HG03558 (cell line): Measurements from ENCODE around the gene KRTAP10-7.
"Not testable (repeated sequence)": the region's sequence is repeated elsewhere in the genome, so short reads cannot be mapped to it uniquely, and the experiment has no call there.

ENCODE experiments used
- ATAC-seq: cut with Tn5 transposase; IDR thresholded peaks from one replicate; pipeline ENCODE4 v1.9.1; 2021; ENCODE audit warnings: moderate number of reproducible peaks; ENCODE audit not compliant: unreplicated experiment; ENCODE audit errors: extremely low read depth

Gene KRTAP10-7

DNA sequence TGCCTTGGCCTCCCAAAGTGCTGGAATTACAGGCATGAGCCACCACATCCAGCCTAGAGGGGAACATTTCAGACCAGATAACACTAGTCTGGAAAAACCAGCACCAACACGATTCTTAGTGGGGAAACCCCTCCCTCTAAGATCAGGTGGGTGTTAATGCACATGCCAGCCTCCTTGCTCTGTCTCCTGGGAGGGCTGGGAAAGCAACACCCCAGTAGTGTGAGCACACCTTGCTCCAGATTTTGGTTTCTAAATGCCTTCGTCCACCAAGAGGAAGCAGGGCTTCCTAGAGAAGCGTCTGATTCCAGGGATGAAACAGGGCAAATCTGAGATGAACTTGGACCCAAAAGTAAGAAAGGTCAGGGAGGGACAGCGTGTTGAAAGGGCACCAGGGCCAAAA, 29.1 kb upstream of the KRTAP10-7 start:
- no peak for ATAC-seq

DNA sequence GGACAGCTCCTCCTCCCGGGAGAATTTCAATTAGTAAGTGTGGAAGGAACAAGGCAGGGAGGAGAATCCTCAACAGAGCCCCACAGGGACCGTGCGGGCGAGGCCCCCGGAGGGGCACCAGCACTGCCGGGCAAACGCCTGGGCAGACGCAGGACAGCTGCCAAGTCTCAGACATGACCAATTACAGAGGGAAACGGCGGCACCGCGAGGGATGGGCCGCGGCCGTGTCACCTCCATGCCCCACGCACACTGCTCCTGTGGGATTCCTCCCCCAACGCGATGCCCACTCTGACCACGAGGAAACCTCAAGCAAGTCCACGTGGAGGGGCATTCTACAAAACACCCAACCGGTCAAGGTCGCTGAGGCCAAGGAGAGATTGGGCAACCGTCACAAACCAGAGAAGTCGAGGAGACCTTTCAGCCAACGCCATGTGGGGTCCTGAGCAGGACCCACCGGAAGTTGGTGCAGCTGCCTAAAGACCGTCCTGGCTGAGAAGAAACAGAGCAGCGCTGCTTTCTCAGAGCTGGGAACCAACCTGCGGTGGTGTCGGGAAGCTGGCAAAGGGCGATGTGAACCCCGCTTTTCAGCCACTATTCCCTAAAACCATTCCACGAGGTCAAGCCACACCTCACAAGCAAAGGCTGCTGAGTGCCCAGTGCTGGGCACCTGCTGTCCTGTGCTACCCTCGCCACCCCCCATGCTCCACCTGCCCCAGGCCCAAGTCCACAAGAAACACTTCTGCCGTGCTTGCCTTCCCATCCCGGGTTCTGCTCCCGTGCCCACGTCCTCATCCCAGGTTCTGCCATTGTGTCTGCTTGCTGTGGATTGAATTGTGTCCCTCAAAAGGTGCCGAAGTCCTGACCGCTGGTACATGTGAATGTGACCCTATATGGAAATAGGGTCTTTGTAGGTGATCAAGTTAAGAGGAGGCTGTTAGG, 28.3 kb upstream of the KRTAP10-7 start:
- ATAC-seq: no peak

DNA sequence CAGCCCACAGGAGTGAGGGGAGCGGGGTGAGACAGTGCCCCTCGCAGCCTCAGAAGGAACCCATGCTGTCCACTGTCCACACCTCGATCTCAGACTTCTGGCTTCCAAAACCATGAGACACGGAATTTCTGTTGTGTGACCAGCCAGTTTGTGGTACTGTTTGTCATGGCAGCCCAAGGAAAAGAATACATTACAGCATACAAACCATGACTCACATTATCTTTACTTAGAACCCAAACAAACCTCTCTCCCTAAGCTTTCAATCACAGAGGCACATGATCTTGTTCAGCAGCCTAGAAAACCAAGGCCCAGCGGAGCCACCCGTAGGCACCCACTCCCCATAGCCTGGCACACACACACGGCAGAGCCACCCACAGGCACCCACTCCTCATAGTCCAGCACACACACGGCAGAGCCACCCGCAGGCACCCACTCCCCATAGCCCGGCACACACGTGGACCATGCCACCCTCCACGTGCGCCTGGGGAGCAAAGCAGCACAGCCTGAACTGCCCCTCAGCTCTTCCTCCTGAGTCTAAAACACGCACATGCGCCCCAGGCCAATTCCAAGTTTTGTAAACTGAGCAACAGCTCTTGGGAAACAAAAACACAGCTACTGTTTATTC, 27.3 kb upstream of the KRTAP10-7 start:
- ATAC-seq: no peak

DNA sequence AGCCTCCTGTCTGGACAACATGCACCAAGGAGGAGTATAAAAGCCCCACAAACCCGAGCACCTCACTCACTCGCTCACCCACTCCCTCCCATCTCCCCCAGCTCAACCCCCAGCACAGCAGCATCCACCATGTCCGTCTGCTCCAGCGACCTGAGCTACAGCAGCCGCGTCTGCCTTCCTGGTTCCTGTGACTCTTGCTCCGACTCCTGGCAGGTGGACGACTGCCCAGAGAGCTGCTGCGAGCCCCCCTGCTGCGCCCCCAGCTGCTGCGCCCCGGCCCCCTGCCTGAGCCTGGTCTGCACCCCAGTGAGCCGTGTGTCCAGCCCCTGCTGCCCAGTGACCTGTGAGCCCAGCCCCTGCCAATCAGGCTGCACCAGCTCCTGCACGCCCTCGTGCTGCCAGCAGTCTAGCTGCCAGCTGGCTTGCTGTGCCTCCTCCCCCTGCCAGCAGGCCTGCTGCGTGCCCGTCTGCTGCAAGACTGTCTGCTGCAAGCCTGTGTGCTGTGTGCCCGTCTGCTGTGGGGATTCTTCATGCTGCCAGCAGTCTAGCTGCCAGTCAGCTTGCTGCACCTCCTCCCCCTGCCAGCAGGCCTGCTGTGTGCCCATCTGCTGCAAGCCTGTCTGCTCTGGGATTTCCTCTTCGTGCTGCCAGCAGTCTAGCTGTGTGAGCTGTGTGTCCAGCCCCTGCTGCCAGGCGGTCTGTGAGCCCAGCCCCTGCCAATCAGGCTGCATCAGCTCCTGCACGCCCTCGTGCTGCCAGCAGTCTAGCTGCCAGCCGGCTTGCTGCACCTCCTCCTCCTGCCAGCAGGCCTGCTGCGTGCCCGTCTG, 26.6 kb upstream of the KRTAP10-7 start, which contains the start of gene KRTAP10-4:
TSS of gene KRTAP10-4 (plus strand) at position 100 of the 827 bp plus-strand sequence. CDS start at position 130, 30 bp downstream.
- not testable (repeated sequence) for ATAC-seq

DNA sequence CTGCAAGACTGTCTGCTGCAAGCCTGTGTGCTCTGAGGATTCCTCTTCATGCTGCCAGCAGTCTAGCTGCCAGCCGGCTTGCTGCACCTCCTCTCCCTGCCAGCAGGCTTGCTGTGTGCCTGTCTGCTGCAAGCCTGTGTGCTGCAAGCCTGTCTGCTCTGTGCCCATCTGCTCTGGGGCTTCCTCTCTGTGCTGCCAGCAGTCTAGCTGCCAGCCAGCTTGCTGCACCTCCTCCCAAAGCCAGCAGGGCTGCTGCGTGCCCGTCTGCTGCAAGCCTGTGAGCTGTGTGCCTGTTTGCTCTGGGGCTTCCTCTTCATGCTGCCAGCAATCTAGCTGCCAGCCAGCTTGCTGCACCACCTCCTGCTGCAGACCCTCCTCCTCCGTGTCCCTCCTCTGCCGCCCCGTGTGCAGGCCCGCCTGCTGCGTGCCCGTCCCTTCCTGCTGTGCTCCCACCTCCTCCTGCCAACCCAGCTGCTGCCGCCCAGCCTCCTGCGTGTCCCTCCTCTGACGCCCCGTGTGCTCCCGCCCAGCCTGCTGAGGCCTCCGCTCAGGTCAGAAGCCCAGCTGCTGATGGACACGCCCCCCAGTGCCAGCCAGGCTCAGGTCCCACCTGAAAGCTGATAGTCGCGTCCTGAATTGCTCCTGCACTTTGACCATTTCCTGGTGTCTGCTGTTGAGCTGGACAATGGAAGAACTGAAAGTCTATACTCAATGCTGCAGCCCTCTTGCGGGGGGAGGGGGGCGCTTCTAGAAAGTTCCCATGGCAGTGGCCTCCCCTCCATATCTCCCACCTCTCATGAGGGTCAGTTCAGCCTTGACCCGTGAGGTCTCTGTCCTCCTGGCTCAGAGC, 25.7 kb upstream of the KRTAP10-7 start:
- no peak for ATAC-seq

DNA sequence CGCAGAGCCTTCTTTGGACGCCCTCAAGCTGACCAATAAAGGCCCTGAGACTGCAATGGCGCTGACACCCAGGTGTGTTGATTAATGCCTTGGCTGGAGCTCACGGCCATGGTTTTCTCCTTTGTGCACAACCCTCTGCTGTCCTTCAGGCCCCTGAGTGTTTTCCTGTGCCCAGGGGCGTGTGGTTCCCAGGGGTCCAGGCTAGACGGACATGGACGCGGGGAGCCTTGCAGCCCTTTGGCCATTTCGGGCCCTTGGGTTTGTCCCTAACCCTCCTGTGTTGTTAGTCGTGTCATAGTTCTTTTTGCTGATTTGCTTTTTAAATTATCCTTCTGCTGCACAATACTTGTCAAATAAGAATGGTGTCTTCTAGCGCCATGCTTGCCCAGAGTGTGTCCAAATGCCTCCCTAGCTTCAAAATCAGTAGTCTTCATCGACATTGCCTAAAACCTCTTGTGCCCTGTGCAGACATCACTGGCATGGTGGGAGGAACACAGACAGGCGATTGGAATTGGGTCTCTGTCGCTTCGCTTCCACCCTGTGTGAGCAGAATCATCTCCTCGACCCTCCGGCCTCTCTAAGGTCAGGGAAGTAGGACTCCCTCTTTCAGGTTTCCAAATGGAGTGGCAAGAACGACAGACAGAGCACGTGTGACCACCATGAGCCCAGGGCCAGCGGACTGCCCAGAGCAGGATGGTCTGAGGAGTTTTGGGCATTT, 24.9 kb upstream of the KRTAP10-7 start:
- no peak for ATAC-seq

DNA sequence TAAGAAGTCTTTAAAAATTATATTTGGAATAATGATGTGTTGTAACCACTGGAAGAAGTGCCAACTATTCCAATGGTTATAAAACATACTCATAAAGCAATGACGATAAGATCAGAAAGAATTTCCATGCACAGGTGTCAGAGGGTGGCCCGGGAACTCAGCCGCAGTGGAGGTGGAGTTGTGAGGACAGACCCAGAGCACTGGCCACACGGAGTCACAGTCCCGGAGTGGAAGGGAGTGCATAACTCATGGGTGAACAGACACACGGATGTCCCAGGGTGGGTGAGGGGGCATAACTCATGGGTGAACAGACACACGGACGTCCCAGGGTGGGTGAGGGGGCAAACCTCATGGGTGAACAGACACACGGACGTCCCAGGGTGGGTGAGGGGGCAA, 24.4 kb upstream of the KRTAP10-7 start:
- no peak for ATAC-seq

DNA sequence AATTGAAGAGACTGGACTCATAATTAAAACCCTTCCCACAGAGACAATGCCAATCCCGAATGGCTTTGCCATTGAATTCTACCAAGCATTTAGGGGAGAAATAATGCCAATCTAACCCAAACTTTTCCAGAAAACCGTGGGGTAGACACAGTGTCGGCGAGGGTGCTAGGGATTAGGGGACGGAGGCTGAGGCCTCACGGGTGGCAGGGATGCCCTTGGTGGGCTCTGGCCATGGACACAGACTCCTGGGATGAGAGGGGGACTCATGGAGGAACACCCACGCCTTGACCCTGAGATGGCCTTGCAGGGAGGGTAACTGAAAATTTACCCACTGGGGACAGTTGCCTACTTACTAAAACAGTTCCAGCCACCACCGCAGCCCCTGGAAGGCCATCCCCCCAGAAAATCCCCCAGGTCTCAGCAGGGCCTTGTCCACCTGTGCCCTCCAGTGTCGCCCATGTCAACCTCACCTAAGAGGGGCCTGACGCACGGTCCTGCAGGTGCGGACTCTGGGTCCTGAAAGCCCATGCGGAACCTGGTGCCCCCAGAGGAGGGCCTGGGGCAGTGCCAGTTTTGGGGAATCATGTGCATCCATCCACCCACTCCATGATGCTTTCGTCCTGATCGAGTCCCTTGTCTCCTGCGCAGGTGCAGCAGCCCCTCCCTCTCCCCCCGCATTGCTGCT, 21.9 kb upstream of the KRTAP10-7 start:
- no peak for ATAC-seq

DNA sequence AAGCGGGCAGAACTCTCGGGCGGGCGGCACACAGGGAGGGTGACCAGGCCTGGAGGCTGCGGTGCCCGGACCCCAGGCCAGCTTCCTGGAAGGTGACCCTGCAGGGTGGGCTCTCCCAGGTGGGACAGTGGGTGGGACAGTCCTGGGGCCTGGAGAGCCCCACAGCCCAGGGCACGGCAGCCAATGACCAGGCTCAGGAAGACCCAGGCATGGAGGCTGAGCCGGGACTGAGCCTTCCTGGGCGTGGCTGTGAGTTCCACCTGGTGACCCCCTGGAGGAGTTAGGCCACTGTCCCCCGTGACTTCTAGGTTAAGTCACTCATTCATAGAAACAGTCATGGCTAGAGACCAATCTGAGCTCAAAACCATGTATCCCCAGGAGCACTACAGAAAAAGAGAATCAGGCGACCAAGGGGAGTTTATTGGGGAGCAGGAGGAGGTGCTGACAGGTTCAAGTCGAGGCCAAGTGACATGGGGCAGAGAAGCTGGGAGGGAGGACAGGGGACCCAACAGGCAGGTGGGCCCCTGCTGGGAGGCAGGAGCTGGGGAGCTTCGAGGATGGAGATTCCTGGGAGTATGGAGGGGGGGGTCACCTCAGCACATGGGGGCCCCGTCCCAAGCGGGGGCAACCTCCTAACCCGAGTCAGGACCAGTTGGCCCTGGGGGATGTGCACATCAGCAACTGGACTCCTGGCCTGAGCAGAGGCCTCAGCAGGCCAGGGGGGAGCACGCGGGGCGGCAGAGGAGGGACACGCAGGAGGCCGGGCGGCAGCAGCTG, 21.2 kb upstream of the KRTAP10-7 start:
- no peak for ATAC-seq

DNA sequence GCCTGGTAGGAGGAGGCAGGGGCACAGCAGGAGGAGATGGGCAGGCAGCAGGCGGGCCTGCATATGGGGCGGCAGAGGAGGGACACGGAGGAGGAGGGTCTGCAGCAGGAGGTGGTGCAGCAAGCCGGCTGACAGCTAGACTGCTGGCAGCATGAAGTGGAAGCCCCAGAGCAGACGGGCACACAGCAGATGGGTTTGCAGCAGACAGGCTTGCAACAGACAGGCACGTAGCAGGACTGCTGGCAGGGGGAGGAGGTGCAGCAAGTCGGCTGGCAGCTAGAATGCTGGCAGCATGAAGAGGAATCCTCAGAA, 20.6 kb upstream of the KRTAP10-7 start:
- no peak for ATAC-seq

DNA sequence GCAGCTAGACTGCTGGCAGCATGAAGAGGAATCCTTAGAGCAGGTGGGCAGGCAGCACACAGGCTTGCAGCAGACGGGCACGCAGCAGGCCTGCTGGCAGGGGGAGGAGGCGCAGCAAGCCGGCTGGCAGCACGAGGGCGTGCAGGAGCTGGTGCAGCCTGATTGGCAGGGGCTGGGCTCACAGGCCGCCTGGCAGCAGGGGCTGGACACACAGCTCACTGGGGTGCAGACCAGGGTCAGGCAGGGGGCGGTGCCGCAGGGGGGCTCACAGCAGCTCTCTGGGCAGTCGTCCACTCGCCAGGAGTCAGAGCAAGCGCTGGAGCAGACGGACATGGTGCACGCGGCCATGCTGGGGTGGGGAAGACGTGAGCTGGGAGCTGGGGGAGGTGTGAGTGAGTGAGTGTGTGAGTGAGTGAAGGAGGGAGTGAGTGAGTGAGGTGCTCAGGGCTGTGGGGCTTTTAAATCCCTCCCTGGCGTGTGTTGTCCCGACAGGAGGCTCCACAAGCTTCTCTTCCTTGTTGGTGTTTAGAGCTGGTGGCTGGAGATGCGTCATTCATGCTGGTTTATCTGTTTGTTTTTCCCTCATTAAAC, 20.1 kb upstream of the KRTAP10-7 start, which contains the start of gene KRTAP10-5:
TSS of gene KRTAP10-5 (minus strand) at position 374 of the 591 bp plus-strand sequence. CDS start at position 348, 26 bp downstream.
- ATAC-seq: not testable (repeated sequence)

DNA sequence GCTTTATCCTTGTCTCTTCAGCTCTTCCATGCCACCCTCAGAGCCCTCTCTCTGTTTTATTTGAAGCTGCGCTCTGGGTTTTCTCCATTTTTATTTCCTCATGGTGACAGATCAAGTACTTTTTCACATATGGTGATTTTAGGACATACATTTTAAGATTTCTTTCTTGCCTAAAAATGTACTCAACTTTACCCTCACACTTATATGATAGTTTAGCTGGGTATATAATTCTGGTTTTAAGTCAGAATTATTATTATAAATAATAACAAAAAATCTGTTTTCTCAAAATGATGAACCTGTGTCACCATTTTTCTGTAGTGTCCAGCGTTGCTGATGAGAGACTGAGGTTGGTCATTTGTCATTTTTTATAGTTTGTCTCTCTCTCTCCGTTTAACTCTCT, 19.2 kb upstream of the KRTAP10-7 start:
- no peak for ATAC-seq

DNA sequence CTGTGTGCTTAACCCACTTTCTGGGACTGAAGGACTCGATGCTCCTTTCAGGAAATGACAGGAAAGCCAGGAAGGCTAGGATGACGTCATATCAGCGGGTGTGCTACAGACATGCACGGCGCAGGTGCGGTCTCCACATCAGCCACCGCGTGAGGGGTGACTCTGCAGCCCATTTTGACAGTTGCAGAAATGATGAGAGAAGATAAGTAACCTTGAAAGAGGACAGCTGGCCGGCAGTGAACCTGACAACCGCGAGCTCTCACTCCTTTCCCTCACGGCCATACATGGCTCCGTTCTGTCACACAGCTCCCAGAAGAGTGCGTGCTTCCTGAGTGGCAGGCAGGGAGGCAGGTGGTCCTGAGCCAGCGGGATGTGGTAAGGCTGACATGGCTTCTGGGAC, 18.3 kb upstream of the KRTAP10-7 start:
- no peak for ATAC-seq

DNA sequence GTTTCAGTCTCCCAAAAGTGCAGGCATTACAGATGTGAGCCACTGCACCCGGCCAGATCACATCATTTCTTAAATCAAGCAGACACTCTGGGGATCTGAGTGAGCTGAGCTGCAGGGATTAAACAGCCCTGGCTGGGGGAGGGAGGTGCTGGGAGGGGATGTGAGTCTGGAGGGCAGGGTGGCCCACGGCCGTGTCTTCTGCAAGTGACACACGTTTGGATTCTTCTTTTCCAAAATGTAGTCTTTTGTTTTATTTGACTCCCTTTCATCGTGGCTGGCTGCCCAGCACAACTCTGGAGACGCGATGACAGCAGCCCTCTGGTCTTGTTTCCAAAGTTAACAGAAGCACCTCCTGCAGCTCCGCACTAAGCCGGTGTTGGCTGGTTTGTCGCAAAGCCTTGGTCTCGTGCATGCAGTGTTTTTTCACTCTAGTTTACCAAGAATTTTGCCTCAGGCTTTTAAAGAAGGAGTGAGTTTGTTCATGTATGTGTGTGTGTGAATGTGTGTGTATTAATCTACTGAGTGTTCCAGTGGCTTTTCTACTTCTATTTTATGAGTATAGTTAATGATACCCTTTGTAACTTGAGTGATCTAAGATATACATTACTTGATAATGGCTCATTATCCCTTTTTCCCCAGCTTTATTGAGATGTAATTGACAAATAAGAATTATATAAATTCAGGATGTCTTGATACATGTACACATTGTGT, 17.2 kb upstream of the KRTAP10-7 start:
- no peak for ATAC-seq

DNA sequence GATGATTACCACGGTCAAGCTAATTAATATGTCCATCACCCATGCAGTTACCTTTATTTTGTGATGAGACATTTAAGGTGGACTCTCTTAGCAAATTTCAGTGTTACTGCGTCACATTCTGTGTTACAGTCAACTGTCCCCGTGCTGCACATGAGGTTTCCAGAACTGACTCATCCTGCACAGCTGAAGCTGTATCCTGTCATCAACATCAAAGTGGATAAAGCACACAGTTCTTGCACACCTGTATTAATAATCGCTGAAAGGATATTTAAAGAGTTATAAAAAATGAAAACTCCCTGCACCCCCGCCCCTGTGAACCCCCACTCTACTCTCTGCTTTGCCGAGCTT, 16.6 kb upstream of the KRTAP10-7 start:
- no peak for ATAC-seq

DNA sequence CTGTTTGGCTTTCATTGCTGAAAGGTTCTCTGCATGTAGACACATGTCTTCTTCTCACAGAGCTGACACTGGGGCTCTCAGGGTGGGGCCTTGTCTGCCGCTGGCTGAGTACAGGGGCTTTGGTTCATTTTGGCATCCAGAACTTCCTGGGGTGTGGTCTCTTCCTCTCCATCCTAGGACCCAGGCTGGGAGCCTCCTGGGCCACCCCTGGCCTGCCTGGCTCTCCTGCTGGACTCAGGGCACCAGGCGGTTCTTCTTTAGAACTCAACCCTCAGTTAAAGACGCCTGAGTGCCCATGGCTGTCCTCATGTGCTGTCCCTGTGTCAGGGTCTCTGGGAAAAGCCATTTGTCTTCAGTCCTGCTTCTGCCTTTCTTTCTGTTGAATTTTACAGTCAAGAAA, 14.5 kb upstream of the KRTAP10-7 start:
- ATAC-seq: no peak

DNA sequence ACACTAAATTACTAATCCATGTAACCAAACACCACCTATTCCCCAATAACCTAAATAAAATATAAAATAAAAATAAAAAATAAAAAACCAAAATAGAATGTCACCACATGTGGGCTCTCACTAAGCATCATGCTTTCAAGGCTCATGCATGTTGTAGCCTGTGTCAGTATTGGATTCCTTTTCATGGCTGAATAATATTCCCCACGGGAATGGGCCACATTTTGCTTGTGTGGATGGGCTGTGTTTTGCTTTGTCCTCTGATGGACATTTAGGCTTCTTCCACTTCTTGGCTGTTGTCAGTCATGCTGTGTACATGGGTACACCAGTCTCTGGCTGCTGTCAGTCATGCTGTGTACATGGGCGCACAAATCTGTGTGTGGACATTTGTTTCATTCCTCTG, 11.3 kb upstream of the KRTAP10-7 start:
- ATAC-seq: no peak
